DMS114 treated with DMSO at 0.1 percent for 48 hours (cell line): ENCODE measurements around the gene LIF.

Experiments
- DNase-seq: peaks from one replicate; lab custom pipeline; 2025; ENCODE audit not compliant: unreplicated experiment; lab: John Stamatoyannopoulos, UW

Gene LIF

DNA sequence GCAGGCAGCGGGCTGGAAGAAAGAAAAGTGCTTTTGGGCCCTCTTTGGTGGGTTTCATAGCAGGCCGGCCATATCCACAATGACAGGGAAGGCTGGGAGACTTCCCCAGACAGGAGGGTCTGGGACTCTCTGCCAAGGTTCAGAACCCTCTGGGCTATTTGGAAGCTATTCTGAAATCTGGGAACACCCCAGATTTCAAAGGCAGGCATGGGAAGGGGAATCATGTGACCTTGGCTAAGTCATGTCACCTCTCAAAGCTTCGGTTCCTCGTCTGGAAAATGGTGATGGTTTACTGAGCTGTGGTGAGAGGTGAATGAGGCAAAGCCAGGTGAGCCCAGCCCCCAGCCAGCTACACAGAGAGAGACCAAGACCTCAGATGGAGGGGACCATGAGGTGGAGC lies 38.1 kb upstream of the LIF start:
- DNase-seq, result no peak

DNA sequence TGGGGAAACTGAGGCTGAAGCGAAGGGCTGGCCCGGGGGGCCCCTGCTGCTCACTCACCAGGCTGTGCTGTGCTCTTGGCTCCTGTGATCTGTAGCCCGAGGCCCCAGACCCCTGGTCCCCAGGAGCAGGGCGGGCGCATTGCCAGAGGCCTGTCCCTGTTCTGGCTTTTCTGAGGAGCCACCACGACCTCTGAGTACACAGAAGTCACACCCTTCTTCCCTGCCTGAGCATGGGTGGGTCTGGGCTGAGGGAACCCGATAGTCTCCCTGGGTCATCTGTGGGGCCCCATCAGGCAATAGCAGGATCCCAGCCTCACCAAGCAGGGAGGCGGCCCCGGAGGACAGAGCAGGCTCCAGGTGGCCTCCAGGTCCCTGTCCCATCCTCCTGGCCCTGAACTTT lies 37.6 kb upstream of the LIF start:
- no peak for DNase-seq

DNA sequence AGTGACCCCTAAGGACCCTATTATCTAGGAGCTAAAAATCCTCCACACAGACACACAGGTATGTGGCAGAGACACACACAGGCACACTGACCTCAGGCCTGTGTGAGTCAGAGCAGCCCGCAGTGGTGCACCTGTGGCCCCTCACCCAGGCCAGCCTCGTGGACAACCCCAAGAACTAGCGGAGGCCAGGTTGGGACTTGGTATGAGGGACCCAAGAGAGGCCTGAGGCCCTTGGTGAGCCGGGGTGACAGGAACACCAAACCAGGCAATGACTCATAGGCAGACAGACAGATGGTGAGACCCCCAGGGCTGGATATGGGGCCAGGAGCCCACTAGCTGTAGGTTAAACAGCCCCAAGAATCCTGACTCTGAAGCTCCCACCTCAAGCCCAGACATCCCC lies 36.8 kb upstream of the LIF start:
- no peak for DNase-seq

DNA sequence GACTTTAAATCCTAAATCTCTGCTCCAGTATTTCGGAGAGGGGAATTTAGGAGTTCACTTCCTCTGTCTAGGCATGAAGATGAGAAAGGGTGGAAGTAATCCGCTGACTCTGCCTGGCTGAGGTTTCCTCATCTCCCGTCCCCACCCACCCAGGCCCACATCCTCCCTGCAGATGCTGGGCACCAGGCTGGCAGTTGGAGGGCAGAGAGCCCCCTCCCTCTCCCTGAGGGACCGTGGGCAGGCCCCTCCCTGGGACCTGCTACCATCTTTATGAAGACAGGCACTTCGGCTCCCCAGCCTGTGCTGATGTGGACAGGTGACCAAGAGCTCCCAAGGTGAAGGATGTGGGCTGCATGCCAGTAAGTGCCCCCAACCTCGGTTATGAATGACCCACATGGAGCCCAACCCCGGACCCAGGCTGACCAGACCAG lies 36.1 kb upstream of the LIF start:
- DNase-seq, result no peak

DNA sequence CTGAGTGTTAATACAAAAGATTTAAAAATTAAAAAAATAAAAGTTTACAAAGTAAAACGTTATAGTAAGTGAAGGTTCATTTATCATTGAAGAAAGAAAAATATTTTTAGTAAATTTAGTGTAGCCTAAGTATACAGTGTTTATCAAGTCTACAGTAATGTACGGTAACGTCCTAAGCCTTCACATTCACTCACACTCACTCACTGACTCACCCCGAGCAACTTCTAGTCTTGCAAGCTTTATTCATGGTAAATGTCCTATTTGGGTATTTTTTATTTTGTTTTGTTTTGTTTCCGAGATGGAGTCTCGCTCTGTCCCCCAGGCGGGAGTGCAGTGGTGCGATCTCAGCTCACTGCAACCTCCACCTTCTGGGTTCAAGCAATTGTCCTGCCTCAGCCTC lies 33.9 kb upstream of the LIF start:
- no peak for DNase-seq

DNA sequence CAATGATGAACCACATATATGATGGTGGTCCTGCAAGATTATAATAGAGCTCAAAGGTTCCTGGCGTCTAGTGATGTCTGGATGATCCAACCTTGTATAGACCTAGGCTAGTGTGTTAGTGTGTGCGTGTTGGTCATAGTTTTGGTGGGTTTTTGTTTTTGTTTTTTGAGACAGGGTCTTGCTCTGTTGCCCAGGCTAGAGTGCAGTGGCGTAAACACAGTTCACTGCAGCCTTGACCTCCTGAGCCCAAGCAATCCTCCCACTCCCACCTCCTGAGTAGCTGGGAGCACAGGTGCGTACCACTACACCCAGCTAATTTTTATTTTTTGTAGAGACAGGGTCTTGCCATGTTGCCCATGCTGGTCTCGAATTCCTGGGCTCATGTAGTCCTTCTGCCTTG lies 33.4 kb upstream of the LIF start:
- no peak for DNase-seq

DNA sequence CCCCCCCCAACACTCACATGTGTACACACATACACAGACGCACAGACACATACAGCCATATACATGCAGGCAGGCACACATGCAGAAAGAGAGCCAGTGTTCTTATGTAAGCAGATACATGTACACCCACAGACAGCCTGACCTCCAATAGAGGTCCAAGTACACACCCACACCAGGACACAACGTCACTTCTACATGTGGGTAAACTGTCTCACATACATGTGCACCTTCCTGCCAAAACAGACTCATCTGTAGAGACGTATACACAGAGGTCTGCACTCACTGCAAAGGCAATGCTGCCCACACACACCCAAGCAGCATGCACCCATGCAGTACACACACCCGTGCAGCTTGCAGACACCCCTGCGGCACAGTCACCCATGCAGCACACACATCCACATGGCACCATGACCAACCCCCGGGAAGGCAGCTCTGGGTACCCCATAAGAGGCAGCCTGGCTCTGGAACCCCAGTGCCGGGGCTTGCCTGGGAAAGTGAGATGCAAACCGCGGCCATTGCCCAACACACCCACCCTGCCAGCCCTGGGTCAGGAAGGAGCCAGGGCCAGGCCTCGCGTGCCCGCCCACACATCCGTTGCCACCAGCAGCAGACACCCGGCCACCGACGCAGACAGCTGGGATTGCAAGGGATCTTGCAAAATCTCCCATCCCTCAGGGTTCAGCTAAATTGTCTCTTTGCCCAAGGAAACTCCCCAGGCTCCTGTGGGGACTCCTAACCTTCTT lies 32.7 kb upstream of the LIF start:
- DNase-seq, result no peak

DNA sequence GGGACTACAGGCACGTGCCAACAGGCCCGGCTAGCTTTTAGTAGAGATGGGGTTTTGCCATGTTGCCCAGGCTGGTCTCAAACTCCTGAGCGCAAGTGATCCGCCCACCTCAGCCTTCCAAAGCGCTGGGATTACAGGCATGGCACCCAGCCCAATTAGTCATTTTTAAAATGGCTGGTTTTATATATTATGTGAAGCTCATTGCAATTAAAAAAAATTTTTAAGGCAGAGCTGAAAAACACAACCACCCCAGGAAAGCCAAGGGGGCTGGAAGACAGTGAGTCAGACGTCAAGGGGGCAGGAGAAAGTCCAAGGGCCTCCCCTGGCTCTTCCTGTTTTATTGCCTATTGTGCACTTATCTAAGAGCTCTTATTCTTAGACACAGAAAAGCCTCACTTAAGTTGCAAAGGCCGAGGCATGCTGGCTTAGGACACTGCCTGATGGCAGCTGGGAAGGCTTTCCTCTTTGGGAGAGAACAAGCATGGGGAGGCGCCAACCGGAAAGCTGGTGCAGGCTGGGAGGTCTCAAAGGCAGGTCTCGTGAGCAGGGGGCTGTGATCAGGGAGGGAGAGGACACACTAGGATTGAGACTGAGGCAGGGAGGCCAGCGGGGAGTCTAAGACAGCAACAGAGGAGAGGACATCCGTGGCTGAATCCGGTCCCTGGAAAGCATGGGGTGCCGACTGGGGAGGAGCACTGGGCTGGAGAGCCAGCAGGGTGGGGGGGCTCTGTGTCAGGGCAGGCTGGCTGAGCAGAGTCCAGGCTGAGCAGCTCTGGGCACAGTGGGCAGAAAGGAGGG lies 31.2 kb upstream of the LIF start:
- no peak for DNase-seq

DNA sequence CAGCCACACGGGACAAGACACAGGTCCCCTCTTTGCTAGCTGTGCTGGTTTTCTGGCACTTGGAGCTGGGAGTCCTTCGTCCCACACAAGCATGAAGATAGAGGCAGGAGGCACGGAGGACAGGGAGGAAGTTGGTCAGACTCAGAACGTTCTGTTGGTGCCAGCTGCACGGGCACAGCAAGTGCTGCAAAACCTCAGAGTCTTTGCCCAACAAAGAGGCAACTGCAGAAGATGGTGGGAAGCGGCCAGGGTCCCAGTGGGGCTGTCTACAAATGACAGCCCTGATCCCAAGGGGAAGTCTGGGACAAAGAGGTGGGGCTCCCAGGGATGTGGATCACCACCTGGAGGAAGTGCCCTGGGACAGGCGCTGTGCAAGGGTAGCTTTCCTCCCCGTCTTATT lies 29.5 kb upstream of the LIF start:
- no peak for DNase-seq

DNA sequence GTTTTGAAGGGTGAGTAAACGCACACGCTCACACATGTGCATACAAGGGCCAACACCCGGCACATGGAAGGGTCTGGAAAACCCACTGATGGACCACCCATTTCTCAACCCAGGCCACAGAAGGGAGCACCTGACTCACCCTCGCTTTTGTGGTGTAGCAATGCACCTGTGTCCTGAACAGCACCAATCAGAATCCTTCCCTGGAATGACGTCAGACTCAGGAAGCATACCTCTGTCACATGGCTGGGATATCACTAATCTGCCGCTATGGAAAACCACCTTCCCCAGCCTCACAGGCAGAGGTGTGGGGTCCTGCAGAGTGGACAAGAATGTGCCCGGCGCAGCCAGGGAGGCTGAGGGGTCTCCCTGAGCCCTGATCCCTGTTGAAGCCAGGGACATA lies 29.1 kb upstream of the LIF start:
- DNase-seq, result no peak

DNA sequence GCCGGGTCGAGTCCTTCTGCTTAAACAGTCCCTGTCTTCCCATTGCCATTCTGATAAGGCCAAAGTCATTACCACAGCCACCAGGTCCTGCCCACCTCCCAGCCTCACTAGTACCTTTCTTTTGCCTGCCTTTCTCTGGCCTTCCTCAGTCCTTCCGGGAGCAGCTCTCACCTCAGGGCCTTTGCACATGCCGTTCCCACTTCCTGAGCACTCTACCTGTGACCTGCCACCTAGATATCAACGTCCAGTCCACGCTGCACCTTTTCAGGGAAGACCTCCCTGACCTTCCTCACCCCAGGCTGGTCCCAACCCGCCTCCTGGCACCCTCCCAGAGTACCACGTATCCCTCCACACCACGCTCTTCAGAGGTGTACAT lies 27.9 kb upstream of the LIF start:
- DNase-seq, result no peak

DNA sequence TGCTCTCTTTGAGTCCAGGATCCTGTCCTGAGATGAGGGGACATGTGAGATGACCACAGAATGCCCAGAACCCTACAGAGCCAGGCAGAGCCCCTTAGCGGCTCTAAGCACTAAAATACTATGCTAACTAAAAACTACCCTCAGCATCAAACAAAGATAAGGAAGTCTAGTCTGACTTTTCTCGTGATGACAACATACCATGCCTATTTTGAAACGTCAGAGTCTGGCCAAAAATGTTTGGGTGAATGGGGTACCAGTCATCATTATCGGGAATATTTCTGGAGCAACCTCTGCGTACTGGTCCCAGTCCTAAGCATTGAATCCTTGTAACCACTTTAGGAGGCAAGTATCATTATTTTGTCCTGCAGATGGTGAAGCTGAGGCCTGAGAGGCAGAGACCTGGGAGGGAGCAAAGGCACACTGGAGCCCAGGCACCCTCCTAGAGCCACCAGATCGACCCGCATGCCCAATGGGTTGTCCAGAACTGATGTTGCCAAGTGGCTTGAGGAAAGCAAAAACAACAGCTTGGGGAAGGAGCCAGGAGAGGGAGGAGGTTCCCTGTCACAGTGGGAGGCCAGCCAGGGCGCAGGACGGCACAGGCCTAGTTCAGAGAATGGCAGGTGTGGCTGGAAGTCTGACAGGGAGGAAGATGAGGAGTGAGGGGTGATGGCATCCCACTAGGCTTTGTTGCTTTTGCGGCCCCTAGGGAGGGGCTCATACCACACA lies 27.3 kb upstream of the LIF start:
- DNase-seq, result no peak

DNA sequence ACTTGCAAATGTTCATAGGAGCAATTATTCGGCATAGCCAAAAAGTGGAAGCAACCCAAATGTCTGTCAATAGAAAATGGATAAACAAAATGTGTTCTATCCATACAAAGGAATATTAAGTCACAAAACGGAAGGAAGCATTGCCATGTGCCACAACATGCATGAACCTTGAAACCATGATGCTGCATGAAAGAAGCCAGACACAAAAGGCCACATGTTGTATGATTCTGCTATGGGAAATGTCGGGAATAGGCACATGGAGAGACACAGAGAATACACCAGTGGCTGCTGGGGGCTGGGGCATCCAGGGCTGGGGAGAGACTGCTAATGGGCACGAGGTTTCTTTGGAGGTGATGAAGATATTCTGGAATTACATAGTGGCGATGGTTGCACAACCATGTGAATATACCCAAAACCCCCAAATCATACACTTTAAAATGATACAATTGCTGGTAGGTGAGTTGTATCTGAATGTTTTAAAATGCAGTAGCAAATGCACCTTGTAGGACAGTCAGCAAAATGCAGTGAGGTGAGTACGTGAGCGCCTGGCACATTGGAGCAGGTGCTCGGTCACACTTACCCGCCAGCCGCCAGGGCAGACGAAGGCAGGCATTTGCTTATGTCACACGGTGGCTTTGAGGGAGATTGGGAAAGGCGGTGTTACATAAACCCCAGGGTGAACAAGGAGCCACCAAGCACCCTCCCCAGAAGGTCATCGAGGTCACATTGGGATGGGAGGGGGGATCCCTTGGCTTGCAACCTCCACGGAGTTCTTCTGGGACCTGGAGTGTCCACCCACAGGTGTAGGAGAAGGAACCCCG lies 26.4 kb upstream of the LIF start:
- DNase-seq, result no peak

DNA sequence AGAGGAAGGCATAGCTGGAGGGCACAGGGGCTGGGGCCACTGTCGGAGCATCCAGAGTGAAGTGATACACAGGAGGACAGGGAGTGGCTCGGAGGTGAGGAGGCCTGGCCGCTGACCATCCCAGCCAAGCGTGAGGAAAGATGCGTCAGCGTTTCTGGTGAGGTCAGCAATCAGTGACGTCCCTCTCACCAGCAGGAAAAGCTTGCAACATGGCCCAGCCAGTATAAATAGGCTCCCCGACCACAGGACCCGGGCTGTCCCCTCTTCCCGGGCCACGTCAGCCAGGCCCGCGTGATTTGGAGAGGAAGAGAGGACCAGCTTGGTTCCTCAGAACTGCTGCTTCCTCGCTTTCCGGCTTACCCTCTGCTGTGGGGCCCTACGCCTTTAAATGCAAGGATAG lies 24.3 kb upstream of the LIF start:
- DNase-seq, result no peak

DNA sequence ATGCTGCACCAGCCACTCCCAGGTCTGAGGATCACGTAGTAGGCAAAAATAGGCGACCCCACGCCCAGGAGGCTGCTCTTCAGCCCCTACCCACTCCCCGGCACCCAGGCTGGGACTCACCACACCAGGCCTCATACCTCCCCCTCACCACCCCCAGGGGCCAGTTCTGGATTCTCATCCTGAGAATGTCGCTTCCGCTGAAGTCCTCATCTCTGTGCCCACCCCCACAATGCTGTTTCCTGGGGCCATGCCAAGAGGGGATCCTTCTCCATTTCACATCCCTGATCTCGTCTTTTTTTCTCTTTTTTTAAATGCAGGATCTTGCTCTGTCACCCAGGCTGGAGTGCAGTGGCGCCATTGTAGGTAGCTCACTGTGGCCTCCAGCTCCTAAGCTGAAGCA lies 21.8 kb upstream of the LIF start:
- DNase-seq, result no peak

DNA sequence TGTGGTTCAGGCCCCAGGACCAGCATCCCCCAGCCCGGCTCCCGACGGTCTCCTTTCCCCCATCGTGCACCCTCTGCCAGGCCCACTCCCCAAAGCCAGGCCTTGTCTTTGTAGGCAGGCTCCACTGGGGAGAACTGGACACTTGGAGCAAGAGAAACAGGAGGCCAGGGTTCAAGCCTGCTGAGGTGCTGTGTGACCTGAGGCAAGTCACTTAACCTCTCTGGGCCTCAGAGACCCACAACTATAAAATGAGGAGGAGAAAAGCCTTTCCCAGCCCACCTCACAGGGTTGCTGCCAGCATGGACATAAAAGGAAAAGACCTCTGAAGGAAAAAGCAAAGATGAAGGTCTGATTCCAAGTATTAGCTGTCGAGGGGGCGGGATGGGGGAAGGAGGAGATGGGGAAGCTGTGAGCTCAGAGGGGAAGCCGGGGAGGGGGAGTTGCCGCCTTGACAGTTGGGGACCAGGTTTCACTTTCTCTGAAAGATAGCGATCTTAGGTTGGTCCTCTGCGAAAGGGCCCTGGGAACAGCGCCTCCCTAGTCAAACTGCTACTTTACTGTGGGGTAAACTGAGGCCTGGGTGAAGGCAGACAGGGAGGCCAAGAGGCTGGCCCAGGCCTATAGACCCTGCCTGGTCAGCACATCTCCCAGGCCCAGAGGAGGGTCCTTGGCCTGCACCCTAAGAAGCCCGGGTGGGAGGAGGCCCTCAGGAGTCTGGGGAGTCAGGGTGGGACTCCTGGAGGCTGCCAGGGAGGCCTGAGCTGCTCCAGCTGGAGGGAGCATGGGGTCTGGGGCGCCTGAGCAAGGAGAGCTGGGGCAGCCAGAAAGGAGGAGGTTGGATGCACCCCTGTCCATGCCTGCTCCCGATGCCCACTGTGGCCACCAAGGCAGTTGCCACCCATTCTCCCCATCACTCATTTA lies 21.1 kb upstream of the LIF start:
- no peak for DNase-seq

DNA sequence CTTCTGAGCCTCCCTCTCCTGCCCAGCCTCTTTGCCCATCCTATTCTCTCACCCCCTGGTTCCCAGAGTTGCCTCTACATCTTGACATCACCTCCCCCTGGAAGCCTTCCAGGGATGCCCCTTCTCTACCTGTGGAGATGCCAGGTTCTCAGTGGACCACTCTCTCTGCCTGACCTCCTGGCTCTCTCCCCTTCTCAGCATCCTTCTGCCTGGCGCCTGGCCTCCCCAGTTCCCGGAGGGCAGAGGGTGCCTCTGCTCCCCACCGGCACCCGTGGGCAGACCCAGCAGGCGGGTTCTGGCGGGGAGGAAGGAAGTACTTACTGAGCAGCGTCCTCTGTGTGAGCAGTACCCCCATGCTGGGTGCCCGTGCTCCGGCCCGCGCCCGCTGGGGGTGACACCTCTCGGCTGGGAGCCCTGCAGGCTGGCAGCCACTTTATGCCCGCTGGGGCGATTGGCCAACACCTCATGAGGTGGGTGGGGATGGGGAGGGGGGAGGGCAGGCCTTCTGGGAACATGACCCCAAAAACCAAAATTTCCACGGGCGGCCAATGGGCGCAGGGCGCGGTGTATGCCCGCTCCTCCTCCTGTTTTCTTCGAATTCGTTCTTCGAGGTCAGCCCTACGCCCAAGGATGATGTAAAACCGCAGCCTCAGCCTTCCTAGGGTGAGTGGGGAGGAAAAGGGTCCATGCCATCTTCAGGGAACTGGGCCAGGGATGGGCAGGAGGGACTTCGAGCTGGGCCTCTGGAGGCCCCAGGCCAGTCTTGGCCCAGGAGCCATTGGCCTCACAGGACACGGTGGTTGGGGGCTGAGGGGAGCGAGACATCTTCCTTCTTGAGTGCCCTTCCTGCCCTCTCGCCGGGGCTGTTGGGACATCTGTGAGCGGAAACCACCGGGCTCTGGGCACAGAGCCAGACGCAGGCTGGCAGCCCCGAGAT lies 20.2 kb upstream of the LIF start, which contains the start of gene OSM:
OSM (minus strand) TSS at position 407 of the 937 bp plus-strand sequence; CDS start at position 355, 52 bp downstream.
- no peak for DNase-seq

DNA sequence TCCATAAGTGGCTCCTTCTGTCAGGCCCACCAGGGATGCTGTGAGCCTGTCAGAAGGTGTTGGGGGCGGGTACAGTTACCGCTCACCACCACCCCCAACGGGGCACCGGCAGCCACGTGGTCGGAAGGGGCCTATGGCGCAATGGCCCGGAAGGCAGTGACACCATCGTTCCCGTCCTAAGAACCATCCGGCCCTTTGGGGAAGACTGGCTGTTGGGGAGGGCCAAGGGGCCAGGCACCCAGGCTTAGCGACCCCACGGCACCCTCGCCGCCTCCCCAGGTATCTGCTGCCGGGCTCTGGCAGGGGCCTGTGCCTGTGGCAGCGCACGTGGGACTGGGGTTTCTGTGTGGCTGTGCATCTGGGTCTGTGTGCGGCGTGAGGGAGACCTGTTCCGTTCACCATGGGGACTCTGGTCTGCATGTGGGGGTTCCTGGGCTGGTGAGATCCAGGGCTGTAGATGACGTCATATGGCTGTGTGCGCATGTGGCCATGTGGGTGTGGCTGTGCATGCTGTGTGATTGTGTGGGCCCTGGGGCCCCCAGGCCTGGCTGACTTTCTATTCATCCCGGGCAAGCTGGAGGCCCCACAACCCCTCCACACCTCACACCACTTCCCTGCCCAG lies 19.4 kb upstream of the LIF start:
- no peak for DNase-seq
